Right atrium auricular region (tissue), 2 donors: ENCODE measurements around the gene MPV17. TPM values are rescaled to one million over a fixed set of nuclear protein-coding genes. Genes with fewer than 3 reads are reported as not detected.
"Not testable (repeated sequence)": the region's sequence is repeated elsewhere in the genome, so short reads cannot be mapped to it uniquely, and the experiment has no call there.

ENCODE experiments used
- DNase-seq: peaks from one replicate; pipeline ENCODE4 v3.0.0-alpha.2; 2019; ENCODE audit warnings: low spot score
- H3K27ac ChIP-seq, 2 donors: fragments of 200-600 bp; sonication (generic); 1 replicate in 1 of 2; 2 replicates in 1 of 2; pipeline ENCODE4 v1.5.1; 2016 to 2019
- H3K27me3 ChIP-seq, 2 donors: fragments of 200-600 bp; sonication (generic); one replicate each; pipeline versions ENCODE4 v1.5.1 to v1.6.0; 2017 to 2019
- H3K36me3 ChIP-seq: fragments of 200-600 bp; sonication (generic); one replicate; pipeline ENCODE4 v1.5.1; 2016
- H3K4me1 ChIP-seq, 2 donors: fragments of 200-600 bp; sonication (generic); one replicate each; pipeline versions ENCODE4 v1.5.1 to v1.6.0; 2017 to 2019
- H3K4me3 ChIP-seq, 2 donors: fragments of 200-600 bp; sonication (generic); 1 replicate in 1 of 2; 2 replicates in 1 of 2; pipeline ENCODE4 v1.5.1; 2017 to 2019; ENCODE audit warnings: mild to moderate bottlenecking in 1 of 2, moderate library complexity in 1 of 2
- H3K9me3 ChIP-seq, 2 donors: fragments of 200-600 bp; sonication (generic); one replicate each; pipeline ENCODE4 v1.5.1; 2019
- total RNA-seq, 2 donors: library from RNA; depleted of rRNA; stranded (reverse); fragments of >200 nt; gene quantifications; one replicate each; pipeline ENCODE4 v1.1.0, GENCODE V29; 2016
- TF ChIP-seq, protein P1 (sequence below), 2 donors: fragments of 200-600 bp; sonication (generic); IDR thresholded peaks; one replicate each; pipeline ENCODE4 v1.5.1; 2019; ENCODE audit warnings: antibody characterized with exemption in 2 of 2

The MPV17 gene
- total RNA-seq, 2 donors from 2014 or later, result 73.9 to 74.3 TPM

DNA sequence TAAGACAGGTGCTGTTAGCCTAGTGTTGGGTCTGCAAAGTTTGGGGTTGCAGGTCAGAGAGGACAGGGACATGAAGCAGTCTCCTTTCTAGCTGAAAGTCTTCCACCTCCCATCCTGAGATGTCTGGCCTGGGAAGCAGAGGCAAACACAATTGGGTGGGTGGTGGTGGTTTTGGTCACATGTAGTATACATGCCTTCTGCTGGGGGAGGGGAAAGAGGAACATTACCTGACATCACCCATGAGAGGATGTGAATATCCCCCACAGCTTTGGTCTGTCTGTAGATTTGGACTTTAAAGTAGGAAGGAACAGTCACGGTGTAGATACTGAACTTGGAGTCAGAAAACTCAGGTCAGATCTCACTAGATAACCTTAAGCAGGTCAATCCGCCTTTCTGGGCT lies 52.2 kb downstream of the MPV17 start:
- H3K4me3 ChIP-seq, result no peak overlapping the region
- peaks cover 0 to 26% of the 10 kb centered on the region in 2 donors for H3K4me1 ChIP-seq
- DNase-seq, result no peak
- no peaks in the 10 kb centered on the region for H3K27me3 ChIP-seq
- peak overlapping the region; percentile 76 to 78 for H3K27ac ChIP-seq
- TF ChIP-seq, protein P1, sequence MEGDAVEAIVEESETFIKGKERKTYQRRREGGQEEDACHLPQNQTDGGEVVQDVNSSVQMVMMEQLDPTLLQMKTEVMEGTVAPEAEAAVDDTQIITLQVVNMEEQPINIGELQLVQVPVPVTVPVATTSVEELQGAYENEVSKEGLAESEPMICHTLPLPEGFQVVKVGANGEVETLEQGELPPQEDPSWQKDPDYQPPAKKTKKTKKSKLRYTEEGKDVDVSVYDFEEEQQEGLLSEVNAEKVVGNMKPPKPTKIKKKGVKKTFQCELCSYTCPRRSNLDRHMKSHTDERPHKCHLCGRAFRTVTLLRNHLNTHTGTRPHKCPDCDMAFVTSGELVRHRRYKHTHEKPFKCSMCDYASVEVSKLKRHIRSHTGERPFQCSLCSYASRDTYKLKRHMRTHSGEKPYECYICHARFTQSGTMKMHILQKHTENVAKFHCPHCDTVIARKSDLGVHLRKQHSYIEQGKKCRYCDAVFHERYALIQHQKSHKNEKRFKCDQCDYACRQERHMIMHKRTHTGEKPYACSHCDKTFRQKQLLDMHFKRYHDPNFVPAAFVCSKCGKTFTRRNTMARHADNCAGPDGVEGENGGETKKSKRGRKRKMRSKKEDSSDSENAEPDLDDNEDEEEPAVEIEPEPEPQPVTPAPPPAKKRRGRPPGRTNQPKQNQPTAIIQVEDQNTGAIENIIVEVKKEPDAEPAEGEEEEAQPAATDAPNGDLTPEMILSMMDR (IDR thresholded peaks at IDR 0.05), result no peak
- H3K9me3 ChIP-seq, result no peaks in the 10 kb centered on the region
- H3K36me3 ChIP-seq, result no peaks in the 10 kb centered on the region

DNA sequence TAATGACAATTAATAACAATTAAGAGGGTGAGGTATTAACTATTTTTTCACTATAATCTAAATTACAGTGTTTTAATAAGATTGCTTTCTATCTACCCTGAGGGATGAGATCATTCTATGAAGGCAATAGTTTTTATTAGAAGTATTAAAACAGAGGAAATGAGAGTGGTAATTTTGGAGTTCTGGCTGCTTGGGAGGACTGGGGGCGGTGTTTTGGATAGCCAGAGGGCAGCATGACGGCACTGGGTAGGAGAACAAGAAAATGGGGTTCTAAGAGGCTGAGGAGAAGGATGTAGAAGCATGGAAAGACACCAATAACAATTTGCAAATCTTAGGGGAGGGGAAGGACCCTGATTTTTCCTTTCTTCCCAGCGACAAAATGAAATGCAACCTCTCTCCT lies 52.8 kb downstream of the MPV17 start:
- no peak overlapping the region for H3K27ac ChIP-seq
- peaks cover 0 to 30% of the 10 kb centered on the region in 2 donors for H3K4me1 ChIP-seq
- no peaks in the 10 kb centered on the region for H3K27me3 ChIP-seq
- H3K4me3 ChIP-seq, result no peak overlapping the region
- TF ChIP-seq, protein P1 (IDR thresholded peaks at IDR 0.05), result no peak
- H3K9me3 ChIP-seq, result no peaks in the 10 kb centered on the region
- no peak for DNase-seq
- H3K36me3 ChIP-seq, result no peaks in the 10 kb centered on the region

DNA sequence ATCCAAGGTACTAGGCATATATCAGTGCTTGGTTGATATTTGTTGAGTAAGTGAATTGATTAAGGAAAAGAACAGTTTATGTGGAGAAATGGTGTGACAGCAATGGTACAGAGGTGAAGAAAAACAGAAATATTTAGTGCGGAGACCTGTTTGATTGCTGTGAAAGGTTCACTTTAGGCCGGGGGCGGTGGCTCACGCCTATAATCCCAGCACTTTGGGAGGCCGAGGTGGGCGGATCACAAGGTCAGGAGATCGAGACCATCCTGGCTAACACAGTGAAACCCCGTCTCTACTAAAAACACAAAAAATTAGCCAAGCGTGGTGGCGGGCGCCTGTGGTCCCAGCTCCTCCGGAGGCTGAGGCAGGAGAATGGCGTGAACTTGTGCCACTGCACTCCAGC lies 54.6 kb downstream of the MPV17 start:
- H3K4me1 ChIP-seq, result peaks cover 0 to 43% of the 10 kb centered on the region in 2 donors
- H3K27ac ChIP-seq, H3K9me3 ChIP-seq, H3K4me3 ChIP-seq, H3K27me3 ChIP-seq, H3K36me3 ChIP-seq, DNase-seq: not testable (repeated sequence)

DNA sequence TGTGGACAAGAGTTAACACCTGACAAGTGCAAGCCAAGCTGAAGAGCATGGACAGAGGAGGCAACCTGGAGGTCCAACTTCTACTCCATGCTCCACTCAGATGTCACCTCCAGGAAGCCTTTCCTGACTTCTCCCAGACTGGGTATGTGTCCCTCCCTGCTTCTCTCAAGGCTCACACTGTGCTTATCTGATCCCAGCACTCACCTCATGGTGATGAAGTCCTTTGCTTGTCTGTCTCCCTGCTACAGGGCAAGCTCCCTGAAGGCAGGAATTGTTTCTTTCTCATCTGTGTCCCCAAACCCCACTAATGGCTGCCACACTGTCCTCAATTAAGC lies 57.4 kb downstream of the MPV17 start:
- H3K27me3 ChIP-seq, result peaks cover 0 to 18% of the 10 kb centered on the region in 2 donors
- H3K4me1 ChIP-seq, result peaks cover 0 to 44% of the 10 kb centered on the region in 2 donors
- H3K27ac ChIP-seq, result peak overlapping the region; percentile 9 to 72
- no peaks in the 10 kb centered on the region for H3K36me3 ChIP-seq
- DNase-seq, result no peak
- no peak overlapping the region for H3K4me3 ChIP-seq
- H3K9me3 ChIP-seq, result no peaks in the 10 kb centered on the region
- TF ChIP-seq, protein P1 (IDR thresholded peaks at IDR 0.05), result no peak

GRCh38 chr2:27264753-27265535 lies 58.0 kb downstream of the MPV17 start:
- peak overlapping the region; percentile 68 to 72 for H3K27ac ChIP-seq
- DNase-seq, result no peak

GRCh38 chr2:27264253-27264752 lies 58.6 kb downstream of the MPV17 start:
- peak overlapping the region; percentile 68 to 72 for H3K27ac ChIP-seq
- peaks cover 0 to 18% of the 10 kb centered on the region in 2 donors for H3K27me3 ChIP-seq

More at GRCh38 chr2:27264753-27265535, 58.0 kb downstream of the MPV17 start:
- no peaks in the 10 kb centered on the region for H3K9me3 ChIP-seq
- TF ChIP-seq, protein P1 (IDR thresholded peaks at IDR 0.05), result peak; percentile 28 to 65
- H3K36me3 ChIP-seq, result no peaks in the 10 kb centered on the region
- H3K4me1 ChIP-seq, result peaks cover 0 to 44% of the 10 kb centered on the region in 2 donors
- H3K4me3 ChIP-seq, result peak overlapping the region; percentile 52 to 57
- peaks cover 0 to 18% of the 10 kb centered on the region in 2 donors for H3K27me3 ChIP-seq

More at GRCh38 chr2:27264253-27264752, 58.6 kb downstream of the MPV17 start:
- Histone ChIP-seq H3K36me3 (no peaks in the 10 kb centered on the region), H3K9me3 (no peaks in the 10 kb centered on the region), H3K4me1 (peaks cover 0 to 44% of the 10 kb centered on the region in 2 donors), H3K4me3 (peak overlapping the region; percentile 52 to 57)
- no peak for DNase-seq
- TF ChIP-seq, protein P1 (IDR thresholded peaks at IDR 0.05), result no peak
